HepG2 (cell line): ENCODE results near the gene ACSF3. TPM values are rescaled to one million over a fixed set of nuclear protein-coding genes. Genes with fewer than 3 reads are reported as not detected.

Source experiments
- ARHGAP35 ChIP-seq: sonication (generic); formaldehyde crosslinking; IDR thresholded peaks from 2 replicates; pipeline ENCODE4 v1.9.0; 2022; ENCODE audit warnings: mild to moderate bottlenecking, inconsistent platforms, moderate library complexity, missing genetic modification reagents, borderline replicate concordance
- BRCA1 ChIP-seq: sonication (generic); formaldehyde crosslinking; IDR thresholded peaks from 2 replicates; pipeline ENCODE4 v1.4.0; 2020; ENCODE audit warnings: missing genetic modification reagents
- ELF4 ChIP-seq: sonication (generic); formaldehyde crosslinking; IDR thresholded peaks from 2 replicates; pipeline ENCODE4 v1.5.0; 2020; ENCODE audit warnings: missing genetic modification reagents, mild to moderate bottlenecking, moderate library complexity, borderline replicate concordance
- ESRRA ChIP-seq: sonication (generic); formaldehyde crosslinking; IDR thresholded peaks from 2 replicates; pipeline ENCODE4 v1.5.1; 2020; ENCODE audit warnings: mild to moderate bottlenecking, low read depth, missing genetic modification reagents
- FOSL1 ChIP-seq: sonication (generic); formaldehyde crosslinking; IDR thresholded peaks from 2 replicates; pipeline ENCODE4 v1.9.0; 2021; ENCODE audit warnings: missing genetic modification reagents, borderline replicate concordance
- FOXO4 ChIP-seq: sonication (generic); formaldehyde crosslinking; conservative IDR thresholded peaks from 2 replicates; pipeline ENCODE4 v1.8.1; 2023; ENCODE audit warnings: missing genetic modification reagents
- HNF4G ChIP-seq, 2 experiments: sonication (generic) in 1 of 2; formaldehyde crosslinking in 1 of 2; IDR thresholded peaks; 2 replicates each; pipeline versions ENCODE4 v1.4.0 to v1.6.1; 2011 to 2020; ENCODE audit warnings: borderline replicate concordance in 2 of 2, low read depth in 2 of 2, mild to moderate bottlenecking in 2 of 2, low read length in 1 of 2, missing genetic modification reagents in 1 of 2, moderate library complexity in 1 of 2
- KLF11 ChIP-seq: IDR thresholded peaks from 2 replicates; pipeline ENCODE4 v1.6.1; 2016; ENCODE audit warnings: missing compliant biosample characterization
- KMT2A ChIP-seq: sonication (generic); formaldehyde crosslinking; IDR thresholded peaks from 2 replicates; pipeline ENCODE4 v1.4.0; 2020; ENCODE audit warnings: missing genetic modification reagents
- RXRB ChIP-seq: IDR thresholded peaks from 2 replicates; pipeline ENCODE4 v1.6.1; 2016; ENCODE audit warnings: borderline replicate concordance, missing genetic modification reagents, missing compliant biosample characterization
- SALL1 ChIP-seq: sonication (generic); formaldehyde crosslinking; IDR thresholded peaks from 2 replicates; pipeline ENCODE4 v1.8.0; 2022; ENCODE audit warnings: mild to moderate bottlenecking, missing genetic modification reagents
- SMYD3 ChIP-seq: sonication (generic); formaldehyde crosslinking; IDR thresholded peaks from 2 replicates; pipeline ENCODE4 v1.8.1; 2023; ENCODE audit warnings: mild to moderate bottlenecking, missing genetic modification reagents
- SRF ChIP-seq: IDR thresholded peaks from 2 replicates; pipeline ENCODE4 v1.6.1; 2011; ENCODE audit warnings: mild to moderate bottlenecking, low read depth, low read length, moderate library complexity
- ZBTB14 ChIP-seq: sonication (generic); formaldehyde crosslinking; IDR thresholded peaks from 2 replicates; pipeline ENCODE4 v1.4.0; 2020; ENCODE audit warnings: missing genetic modification reagents
- ZNF124 ChIP-seq: sonication (generic); formaldehyde crosslinking; IDR thresholded peaks from 2 replicates; pipeline ENCODE4 v1.4.0; 2020; ENCODE audit warnings: missing genetic modification reagents
- ZNF34 ChIP-seq: sonication (generic); formaldehyde crosslinking; IDR thresholded peaks from 2 replicates; pipeline ENCODE4 v1.4.0; 2020; ENCODE audit warnings: mild to moderate bottlenecking, missing genetic modification reagents, borderline replicate concordance
- ZNF501 ChIP-seq: sonication (generic); formaldehyde crosslinking; IDR thresholded peaks from 2 replicates; pipeline ENCODE4 v1.5.1; 2020; ENCODE audit warnings: mild to moderate bottlenecking, moderate library complexity, missing genetic modification reagents
- ZNF576 ChIP-seq: sonication (generic); formaldehyde crosslinking; IDR thresholded peaks from 2 replicates; pipeline ENCODE4 v1.4.0; 2020; ENCODE audit warnings: mild to moderate bottlenecking, missing genetic modification reagents
- ZNF761 ChIP-seq: sonication (generic); formaldehyde crosslinking; conservative IDR thresholded peaks from 2 replicates; pipeline ENCODE4 v1.4.0; 2020; ENCODE audit warnings: mild to moderate bottlenecking, missing genetic modification reagents
- ZSCAN25 ChIP-seq: sonication (generic); formaldehyde crosslinking; IDR thresholded peaks from 2 replicates; pipeline ENCODE4 v1.8.0; 2022; ENCODE audit warnings: mild to moderate bottlenecking, missing genetic modification reagents
- polyA plus RNA-seq, 8 experiments: library from polyadenylated mRNA; depleted of rRNA in 3 of 8; stranded (reverse) in 7 of 8; unstranded in 1 of 8; fragments of >200 nt; fragmentation: Illumina TruSeq in 4 of 8; extraction: Trizol in 4 of 8; gene quantifications; 2 replicates each; pipeline versions ENCODE4 v1.2.1 to v1.2.3, GENCODE V29; 2011 to 2016; ENCODE audit warnings: low read depth in 4 of 8, missing spikeins in 1 of 8, mixed read lengths in 1 of 8; ENCODE audit not compliant: insufficient read depth in 1 of 8
- total RNA-seq, 5 experiments: library from RNA; depleted of rRNA; stranded (reverse); fragments of >200 nt; fragmentation: Illumina TruSeq; extraction: Trizol; gene quantifications; 2 replicates each; pipeline ENCODE4 v1.2.3, GENCODE V29; 2016; ENCODE audit warnings: low read depth in 1 of 5
- TF ChIP-seq, protein P1 (sequence below): IDR thresholded peaks from 2 replicates; pipeline ENCODE4 v1.6.1; 2012; ENCODE audit warnings: inconsistent platforms
- TF ChIP-seq, protein P2 (sequence below): sonication (generic); formaldehyde crosslinking; IDR thresholded peaks from 2 replicates; pipeline ENCODE4 v1.4.0; 2020; ENCODE audit warnings: missing genetic modification reagents

ACSF3 gene
- total and polyA plus RNA-seq, 2 of the 13 experiments (the other 11 are each of a cell fraction or from before 2014, with no cell fraction given), result 14.9 to 30.6 TPM

DNA sequence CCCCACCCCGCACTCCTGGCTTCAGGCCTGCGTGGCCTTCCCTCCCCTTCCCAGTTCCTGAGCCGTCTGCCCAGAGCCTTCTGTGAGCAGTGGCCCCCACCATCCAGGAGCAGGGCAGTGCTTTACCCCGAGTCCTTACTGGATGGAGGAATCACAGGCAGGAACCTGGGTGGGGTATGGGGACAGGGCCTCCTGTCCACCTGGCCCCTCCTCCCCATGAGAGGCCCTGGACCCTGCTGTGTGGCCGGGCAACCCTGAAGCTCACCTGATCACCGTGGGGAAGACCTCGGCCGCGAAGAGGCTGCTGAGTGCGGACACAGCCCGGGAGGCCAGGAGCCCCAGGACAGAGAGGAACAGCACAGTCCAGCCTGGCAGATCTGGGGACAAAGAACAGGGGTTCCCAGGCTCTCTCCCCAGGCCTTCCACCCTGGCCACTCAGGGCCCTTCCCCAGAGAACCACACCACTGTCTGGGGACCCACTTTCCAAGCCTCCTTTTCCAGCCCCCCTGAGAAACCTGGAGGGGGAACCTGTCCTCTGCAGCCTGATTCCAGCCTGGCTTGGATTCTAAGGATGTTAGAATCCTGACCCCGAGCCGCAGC lies 103.5 kb downstream of the ACSF3 start (continued):
- no peak for TF ChIP-seq ZNF34 (CRISPR knock-in tag)
- TF ChIP-seq ZNF576 (CRISPR knock-in tag), result 0 out of 2 replicates have a peak, but pooled peaks have one; percentile 15
- TF ChIP-seq FOXO4 (CRISPR knock-in tag), result no peak
- TF ChIP-seq, protein P1, sequence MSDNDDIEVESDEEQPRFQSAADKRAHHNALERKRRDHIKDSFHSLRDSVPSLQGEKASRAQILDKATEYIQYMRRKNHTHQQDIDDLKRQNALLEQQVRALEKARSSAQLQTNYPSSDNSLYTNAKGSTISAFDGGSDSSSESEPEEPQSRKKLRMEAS, result no peak
- no peak for TF ChIP-seq ELF4 (CRISPR knock-in tag)
- TF ChIP-seq ARHGAP35 (CRISPR knock-in tag), result no peak
- TF ChIP-seq BRCA1, result no peak
- no peak for TF ChIP-seq SMYD3 (CRISPR knock-in tag)
- TF ChIP-seq ZSCAN25 (CRISPR knock-in tag), result no peak
- TF ChIP-seq KMT2A (CRISPR knock-in tag), result no peak
- TF ChIP-seq ZNF124 (CRISPR knock-in tag), result no peak
- TF ChIP-seq SALL1 (CRISPR knock-in tag), result no peak
- TF ChIP-seq SRF, result no peak
- 0 out of 2 replicates have a peak, but pooled peaks have one; percentile 20 for TF ChIP-seq ESRRA (CRISPR knock-in tag)
- TF ChIP-seq KLF11 (CRISPR knock-in tag), result no peak
- TF ChIP-seq RXRB (CRISPR knock-in tag), result no peak
- no peak for TF ChIP-seq HNF4G (IDR thresholded peaks at IDR 0.05; ENCODE audit: borderline replicate concordance, low read depth, low read length)
- 0 out of 2 replicates have a peak, but pooled peaks have one; percentile 16 for TF ChIP-seq HNF4G (CRISPR knock-in tag; IDR thresholded peaks at IDR 0.05; ENCODE audit: borderline replicate concordance, low read depth)
- TF ChIP-seq, protein P2, sequence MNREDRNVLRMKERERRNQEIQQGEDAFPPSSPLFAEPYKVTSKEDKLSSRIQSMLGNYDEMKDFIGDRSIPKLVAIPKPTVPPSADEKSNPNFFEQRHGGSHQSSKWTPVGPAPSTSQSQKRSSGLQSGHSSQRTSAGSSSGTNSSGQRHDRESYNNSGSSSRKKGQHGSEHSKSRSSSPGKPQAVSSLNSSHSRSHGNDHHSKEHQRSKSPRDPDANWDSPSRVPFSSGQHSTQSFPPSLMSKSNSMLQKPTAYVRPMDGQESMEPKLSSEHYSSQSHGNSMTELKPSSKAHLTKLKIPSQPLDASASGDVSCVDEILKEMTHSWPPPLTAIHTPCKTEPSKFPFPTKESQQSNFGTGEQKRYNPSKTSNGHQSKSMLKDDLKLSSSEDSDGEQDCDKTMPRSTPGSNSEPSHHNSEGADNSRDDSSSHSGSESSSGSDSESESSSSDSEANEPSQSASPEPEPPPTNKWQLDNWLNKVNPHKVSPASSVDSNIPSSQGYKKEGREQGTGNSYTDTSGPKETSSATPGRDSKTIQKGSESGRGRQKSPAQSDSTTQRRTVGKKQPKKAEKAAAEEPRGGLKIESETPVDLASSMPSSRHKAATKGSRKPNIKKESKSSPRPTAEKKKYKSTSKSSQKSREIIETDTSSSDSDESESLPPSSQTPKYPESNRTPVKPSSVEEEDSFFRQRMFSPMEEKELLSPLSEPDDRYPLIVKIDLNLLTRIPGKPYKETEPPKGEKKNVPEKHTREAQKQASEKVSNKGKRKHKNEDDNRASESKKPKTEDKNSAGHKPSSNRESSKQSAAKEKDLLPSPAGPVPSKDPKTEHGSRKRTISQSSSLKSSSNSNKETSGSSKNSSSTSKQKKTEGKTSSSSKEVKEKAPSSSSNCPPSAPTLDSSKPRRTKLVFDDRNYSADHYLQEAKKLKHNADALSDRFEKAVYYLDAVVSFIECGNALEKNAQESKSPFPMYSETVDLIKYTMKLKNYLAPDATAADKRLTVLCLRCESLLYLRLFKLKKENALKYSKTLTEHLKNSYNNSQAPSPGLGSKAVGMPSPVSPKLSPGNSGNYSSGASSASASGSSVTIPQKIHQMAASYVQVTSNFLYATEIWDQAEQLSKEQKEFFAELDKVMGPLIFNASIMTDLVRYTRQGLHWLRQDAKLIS (CRISPR knock-in tag), result no peak
- TF ChIP-seq FOSL1 (CRISPR knock-in tag), result no peak
- 0 out of 2 replicates have a peak, but pooled peaks have one; percentile 9 for TF ChIP-seq ZNF501
- 0 out of 2 replicates have a peak, but pooled peaks have one; percentile 6 for TF ChIP-seq ZBTB14 (CRISPR knock-in tag)
- TF ChIP-seq ZNF761, result 0 out of 2 replicates have a peak, but pooled peaks have one; percentile 3
